Smooth muscle cell of the pulmonary artery (primary cell): ENCODE results near the gene SOD2. TPM values are rescaled to one million over a fixed set of nuclear protein-coding genes. Genes with fewer than 3 reads are reported as not detected.

Experiments
- total RNA-seq: library from RNA; depleted of rRNA; stranded (reverse); fragments of >200 nt; gene quantifications from 2 replicates; pipeline ENCODE4 v1.2.3, GENCODE V29; 2014

The SOD2 gene
- 673 and 2,074 TPM in 2 replicates for total RNA-seq

GRCh38 chr6:159693128-159693893, at the start of gene SOD2:
Gene SOD2 (minus strand): TSS chr6:159693241. CDS start chr6:159693167, 74 bp downstream.

DNA sequence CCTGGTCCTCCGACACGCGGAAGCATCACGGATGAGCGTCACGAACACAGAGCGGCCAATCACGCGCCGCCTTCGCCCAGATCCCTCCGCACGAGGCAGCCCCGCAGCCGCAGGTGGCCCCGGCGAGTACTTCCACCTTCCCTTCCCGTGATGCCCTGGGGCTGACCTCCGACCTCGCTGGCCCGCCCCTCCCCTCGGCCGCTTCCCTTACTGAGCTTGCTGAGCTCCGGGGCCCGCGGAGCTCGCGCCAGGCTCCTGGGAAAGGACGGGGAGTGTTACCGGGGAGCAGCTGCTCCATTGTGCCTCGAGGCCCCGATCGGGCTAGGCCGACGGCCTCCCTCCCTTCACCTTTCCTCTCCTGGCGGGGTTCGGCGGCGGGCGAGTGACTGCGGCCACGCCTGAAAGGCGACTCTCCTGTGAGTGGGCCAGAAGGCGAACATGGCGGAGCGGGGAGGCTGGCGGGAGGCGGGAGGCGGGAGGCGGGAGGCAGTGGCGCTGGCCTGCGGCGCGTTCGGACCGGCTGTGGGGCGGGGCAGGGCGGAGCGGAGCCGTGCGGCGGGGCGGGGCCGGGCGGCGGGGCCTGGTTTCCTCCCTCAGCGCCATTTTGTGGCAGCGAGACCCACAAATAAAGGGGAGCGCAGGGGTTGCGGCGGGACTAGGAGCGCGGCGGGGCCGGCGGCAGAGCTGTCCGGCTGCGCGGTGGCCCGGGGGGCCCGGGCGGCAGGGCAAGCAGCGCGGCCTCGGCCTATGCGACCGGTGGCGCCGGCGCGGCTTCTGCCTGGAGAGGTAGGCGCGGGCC, 34.1 kb upstream of the SOD2 start, which contains the start of gene WTAP:
Gene WTAP (plus strand): TSS at position 589 of the 799 bp plus-strand sequence. CDS start 8,760 bp downstream, outside the sequence.

Other genes starting within 250 kb of the SOD2 start
- gene WTAP, start 34.3 kb upstream of the SOD2 start, total RNA-seq: 72.6 and 86.3 TPM in 2 replicates
- gene ACAT2, start 68.8 kb upstream of the SOD2 start, total RNA-seq: 15.5 and 19.4 TPM in 2 replicates
- gene TCP1, start 96.4 kb upstream of the SOD2 start, total RNA-seq: 278 and 304 TPM in 2 replicates
- gene MRPL18, start 97.2 kb upstream of the SOD2 start, total RNA-seq: 61.0 and 65.5 TPM in 2 replicates
- gene PNLDC1, start 107.0 kb upstream of the SOD2 start, total RNA-seq: 0.07 and 0.20 TPM in 2 replicates
- gene MAS1, start 197.7 kb upstream of the SOD2 start, total RNA-seq: under 0.01 and 0.20 TPM in 2 replicates